LoVo (cell line): ENCODE data around the gene FASN.

Experiments
- DNase-seq: peaks from one replicate; pipeline ENCODE4 v3.0.0-alpha.2; 2016; ENCODE audit warnings: low spot score

The FASN gene

GRCh38 chr17:82117139-82118090, 19.4 kb upstream of the FASN start:
- no peak for DNase-seq

- no peak for DNase-seq
Observed at GRCh38 chr17:82116246-82116645, 18.2 kb upstream of the FASN start.

DNA sequence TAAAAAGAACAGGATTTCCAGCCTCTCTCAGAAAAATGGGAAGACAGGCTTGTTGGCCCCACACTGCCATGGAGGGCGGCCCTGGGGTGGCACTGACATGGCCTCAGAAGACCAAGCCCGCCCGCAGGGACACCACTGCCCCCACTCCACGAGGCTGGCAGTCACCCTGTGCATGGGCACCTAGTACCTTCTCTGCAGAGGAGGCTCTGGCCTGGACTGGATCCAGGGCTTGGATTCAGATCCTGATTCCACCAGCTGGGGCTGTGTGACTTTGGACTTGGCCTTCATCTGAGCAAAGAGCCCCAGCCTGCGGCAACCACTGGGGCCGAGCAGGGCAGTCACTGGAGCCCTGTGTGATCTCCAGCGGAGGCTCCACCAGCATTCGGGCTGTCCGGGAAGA, 16.8 kb upstream of the FASN start:
- no peak for DNase-seq

GRCh38 chr17:82114447-82114846, 16.4 kb upstream of the FASN start:
- DNase-seq = no peak

DNA sequence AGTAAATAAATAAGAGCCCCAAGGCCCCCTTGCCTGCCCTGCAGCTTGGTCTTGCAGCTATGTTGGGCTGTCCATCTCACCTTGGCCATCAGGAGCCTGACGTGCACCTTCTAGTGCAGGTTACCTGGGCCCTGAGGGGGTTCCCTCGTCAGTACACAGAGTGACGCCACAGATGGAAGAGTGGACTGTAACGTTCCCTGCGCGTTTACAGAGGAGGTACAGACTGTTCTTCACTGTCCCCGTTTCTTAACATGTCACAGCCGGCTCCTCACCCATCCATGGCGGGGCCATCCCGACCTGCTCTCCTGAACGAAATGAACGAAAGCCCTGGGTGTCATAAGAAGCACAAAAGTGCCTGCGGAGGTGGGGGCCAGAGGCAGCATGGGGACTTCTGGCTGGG, 15.9 kb upstream of the FASN start:
- DNase-seq = no peak

DNA sequence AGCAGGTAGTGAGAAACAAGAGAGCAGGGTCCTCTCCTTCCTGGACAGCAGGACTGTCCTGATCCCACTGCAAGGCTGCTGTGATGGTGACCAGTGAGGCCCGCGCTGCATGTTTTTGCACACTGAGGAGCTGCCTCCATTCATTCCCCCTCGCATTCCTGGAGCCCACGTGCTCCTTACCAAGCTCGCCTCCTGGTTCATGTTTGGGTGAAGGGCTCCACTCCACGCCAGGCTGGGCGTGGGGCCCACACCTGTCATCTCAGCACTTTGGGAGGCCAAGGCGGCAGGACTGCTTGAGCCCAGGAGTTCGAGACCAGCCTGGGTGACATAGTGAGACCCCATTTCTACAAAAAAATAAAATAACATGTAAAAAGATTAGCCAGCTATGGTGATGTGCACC, 15.4 kb upstream of the FASN start:
- no peak for DNase-seq

GRCh38 chr17:82112914-82113311, 14.9 kb upstream of the FASN start:
- DNase-seq = no peak

GRCh38 chr17:82112181-82112913, 14.3 kb upstream of the FASN start:
- no peak for DNase-seq

DNA sequence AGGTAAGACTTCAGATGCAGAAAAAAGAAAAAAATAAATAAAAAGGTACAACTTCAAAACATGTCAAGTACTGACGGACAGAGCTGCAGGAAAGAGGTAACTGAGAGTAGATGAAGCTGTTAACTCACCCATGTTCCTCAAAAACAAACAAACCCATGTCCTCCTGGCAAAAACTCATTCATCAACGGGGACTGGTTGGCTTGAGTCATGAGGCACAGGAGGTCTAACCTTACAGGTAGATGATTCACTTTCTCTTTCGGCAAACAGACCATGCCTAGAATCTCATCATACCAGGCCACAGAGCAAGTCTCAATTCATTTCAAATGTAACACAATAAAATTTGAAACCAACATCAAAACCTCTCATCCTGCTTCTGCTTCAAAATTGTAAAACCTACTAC, 12.3 kb upstream of the FASN start:
- DNase-seq = no peak

GRCh38 chr17:82108961-82109475, 11.0 kb upstream of the FASN start:
- DNase-seq = no peak

- no peak for DNase-seq
Observed at GRCh38 chr17:82108496-82108945, 10.5 kb upstream of the FASN start.

DNA sequence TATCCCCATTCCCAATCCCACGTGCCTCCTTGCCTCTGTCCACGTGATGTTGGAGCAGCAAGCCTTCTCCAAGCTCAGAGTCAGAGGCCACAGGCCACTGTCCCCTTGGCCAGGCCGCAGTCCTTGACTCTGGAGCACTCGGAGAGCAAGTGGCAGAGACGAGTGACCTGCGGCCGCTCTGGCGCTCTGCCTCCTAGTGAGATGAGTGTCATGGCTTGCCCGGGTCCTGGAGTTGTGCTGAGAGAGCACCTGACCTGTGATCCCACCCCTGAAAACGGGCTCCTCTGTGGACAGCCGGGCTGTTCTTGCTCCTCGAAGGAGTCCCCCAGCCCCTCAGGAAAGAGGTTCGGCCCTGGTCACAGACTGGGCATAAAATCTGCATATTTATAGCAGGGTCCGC, 10.0 kb upstream of the FASN start:
- no peak for DNase-seq

GRCh38 chr17:82107341-82107860, 9.4 kb upstream of the FASN start:
- DNase-seq = no peak

- DNase-seq = no peak
Observed at GRCh38 chr17:82106688-82107305, 8.8 kb upstream of the FASN start.

- no peak for DNase-seq
Observed at GRCh38 chr17:82105882-82106687, 8.0 kb upstream of the FASN start.

- no peak for DNase-seq
Observed at GRCh38 chr17:82105417-82105881, 7.4 kb upstream of the FASN start.

DNA sequence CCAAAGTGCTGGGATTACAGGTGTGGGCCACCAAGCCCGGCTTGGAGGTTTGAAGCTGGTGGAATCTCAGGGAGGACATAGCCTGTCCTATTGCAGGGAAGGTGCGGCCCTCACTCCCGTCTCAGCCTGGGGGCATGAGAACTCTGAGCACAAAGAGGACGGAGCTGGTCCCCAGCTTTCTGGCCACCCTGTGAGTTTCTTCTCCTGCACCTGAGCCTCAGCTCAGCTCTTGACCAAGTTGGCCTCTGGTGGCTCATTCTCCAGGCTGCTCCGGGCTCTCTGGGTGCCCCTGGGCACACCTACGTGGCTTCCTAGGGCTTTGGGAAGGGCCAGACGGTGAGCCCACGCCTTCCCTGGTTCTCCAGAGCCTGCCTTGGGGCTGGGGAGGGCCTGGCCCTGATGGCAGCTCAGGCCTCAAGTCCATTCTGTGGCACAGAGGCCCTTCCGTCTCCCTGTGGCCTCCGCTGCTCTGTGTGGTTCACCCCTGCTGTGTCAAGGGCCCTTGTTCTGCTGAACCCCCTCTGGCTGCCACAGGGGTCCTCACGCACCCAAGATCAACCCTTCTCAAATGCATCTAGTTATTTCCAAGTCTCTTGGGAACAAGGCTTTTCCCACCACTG, 6.9 kb upstream of the FASN start:
- DNase-seq = no peak

DNA sequence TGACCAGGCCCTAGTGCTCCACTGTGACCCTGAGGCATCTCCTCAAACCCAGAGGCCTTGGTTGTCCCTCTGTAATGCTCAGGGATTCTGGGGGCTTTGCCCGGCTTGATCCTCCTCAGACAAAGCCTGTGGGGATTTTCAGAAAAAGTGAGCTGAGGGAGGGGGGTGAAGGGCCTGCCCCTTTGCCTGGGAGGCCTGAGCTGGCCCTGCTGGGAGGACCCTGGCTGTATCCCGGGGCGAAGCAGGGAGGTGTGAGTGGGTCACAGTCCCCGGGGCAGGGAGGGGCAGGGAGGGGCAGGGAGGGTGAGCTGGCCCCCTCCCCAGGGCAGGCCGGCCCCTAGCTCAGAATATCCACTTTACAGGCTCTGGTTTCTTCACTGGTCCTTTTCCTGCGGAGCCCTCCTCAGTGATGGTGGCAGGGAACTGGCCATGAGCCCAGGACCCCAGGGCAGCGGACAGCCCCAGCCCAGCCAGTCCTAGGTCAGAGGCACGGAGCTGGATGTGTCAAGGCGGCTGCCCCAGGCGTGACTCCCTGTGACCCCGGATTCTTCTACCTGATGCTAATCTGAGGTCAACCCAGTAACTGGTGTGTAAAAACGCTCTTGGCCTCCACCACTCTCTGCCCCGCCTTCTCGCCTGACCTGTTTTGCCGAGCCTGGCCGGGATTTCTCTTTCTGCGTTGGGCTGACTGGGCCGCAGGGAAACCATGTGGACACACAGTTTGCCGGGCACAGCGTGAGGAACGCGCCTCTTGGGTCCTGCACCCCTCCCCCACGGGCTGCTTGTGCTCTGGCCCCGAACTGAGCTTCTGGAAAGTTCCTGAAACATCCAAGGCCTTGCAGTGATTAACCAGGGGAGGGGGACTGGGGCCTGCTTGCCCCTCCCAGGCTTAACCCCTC, 5.8 kb upstream of the FASN start:
- no peak for DNase-seq

DNA sequence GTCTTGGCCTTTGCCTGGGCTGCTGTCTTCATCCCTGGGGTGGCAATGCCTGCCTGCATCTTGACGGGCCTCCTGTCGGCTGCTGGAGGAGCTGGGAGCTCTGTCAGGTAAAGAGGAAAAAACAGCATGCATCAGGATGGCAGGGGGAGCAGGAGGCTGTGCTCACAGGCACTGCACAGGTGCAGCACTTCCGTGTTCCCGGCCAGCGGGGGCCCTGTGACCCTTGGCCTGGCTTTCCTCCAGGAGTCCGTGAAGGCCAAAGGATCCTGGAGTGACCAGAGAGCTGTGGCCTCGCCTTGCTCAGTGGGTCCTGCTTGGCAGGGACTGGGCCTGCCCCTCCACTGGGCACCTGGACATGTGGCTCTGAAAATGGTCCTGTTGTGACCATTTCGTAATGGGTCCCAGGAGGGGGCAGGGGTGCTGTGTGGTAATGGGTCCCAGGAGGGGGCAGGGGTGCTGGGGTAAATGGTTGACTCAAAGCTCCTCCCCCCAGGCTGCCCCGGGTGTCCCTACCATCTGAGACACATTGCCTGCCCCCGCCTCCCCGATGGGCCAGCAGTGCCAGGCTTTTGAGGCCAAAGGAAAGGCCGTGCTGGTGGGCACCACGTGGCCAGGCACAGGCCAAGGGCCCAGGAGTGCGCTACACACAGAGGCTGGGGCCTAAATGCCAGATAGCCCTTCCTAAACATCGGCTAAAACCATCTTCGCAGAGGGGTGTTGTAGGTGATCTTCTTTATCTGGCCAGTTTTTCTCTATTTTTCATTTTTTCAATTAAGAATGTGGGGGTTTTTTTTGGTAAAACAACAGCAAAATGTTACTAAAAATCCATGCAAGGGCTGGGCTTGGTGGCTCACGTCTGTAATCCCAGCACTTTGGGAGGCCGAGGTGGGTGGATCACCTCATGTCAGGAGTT, 4.0 kb upstream of the FASN start:
- no peak for DNase-seq
